GM10248 (cell line): ENCODE data around the gene IGSF22.

Experiments
- CTCF ChIA-PET: fragments of 300-600 bp; sonication (Branson Sonifier 250); formaldehyde crosslinking; extraction: SDS; loops from one replicate; lab custom pipeline; 2021; ENCODE audit warnings: antibody characterized with exemption; lab: Yijun Ruan, JAX
- POLR2A ChIA-PET: fragments of 350-650 bp; sonication (Branson Sonifier 250); formaldehyde crosslinking; extraction: SDS; loops from one replicate; lab custom pipeline; 2020; ENCODE audit warnings: antibody characterized with exemption; lab: Yijun Ruan, JAX
- DNase-seq: peaks from one replicate; pipeline ENCODE4 v3.0.0; 2012; ENCODE audit errors: extremely low spot score
- CTCF ChIP-seq: IDR thresholded peaks from 2 replicates; pipeline ENCODE4 v1.5.1; 2012; ENCODE audit warnings: mild to moderate bottlenecking, low read depth; ENCODE audit errors: extremely low read depth, missing control alignments, control extremely low read depth

Gene IGSF22

GRCh38 chr11:18770479-18771125 lies 44.6 kb upstream of the IGSF22 start:
- TF ChIP-seq CTCF: no peak
- CTCF ChIA-PET: interaction anchor here (0.7 to 28.1 kb wide), 5 partner anchors 9 to 655 kb away, joined by 3 to 361 read pairs (median 3); partner anchors contain the start of gene IGSF22
- POLR2A ChIA-PET: no interaction called here
- peak; percentile 28 for DNase-seq

DNA sequence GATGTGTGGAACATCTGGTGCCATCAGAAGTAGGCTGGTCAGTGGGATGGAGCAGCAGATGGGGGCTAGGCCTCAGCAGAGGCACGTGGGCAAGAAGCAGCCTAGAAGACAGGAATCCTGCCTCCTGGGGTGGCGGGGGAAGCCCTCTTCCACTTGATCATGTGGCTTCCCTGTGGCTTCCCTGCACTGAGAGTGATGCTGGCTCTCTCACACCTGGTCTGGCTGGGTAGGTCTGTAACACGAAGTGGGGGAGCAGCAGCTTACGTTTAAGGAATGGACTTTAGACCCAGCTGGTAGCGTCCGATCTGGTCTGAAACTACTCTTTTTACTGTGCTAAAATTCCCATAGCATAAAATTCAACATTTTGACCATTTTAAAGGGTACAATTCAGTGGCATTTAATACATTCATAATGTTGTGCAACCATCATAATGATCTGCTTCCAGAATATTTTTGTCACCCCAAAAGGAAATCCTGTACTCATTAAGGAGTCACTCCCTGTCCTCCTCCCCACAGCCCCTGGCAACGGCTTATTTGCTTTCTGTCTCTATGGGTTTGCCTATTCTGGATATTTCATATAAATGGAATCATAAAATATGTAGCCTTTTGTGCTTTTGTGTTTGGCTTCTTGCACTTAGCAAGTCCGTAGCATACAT lies 43.9 kb upstream of the IGSF22 start:
- ChIA-PET CTCF (interaction anchor here (0.9 to 28.1 kb wide), 5 partner anchors 10 to 664 kb away, joined by 4 to 361 read pairs (median 8); partner anchors contain the start of genes IGSF22 and SAAL1), POLR2A (no interaction called here)
- peak; percentile 71 for DNase-seq
- no peak for TF ChIP-seq CTCF

GRCh38 chr11:18768978-18769377 lies 43.0 kb upstream of the IGSF22 start:
- DNase-seq: no peak
- TF ChIP-seq CTCF: no peak
- CTCF ChIA-PET: interaction anchor here (0.9 to 28.1 kb wide), 9 partner anchors 8 to 663 kb away, joined by 3 to 361 read pairs (median 6); partner anchors contain the start of genes IGSF22 and SAAL1
- POLR2A ChIA-PET: no interaction called here

DNA sequence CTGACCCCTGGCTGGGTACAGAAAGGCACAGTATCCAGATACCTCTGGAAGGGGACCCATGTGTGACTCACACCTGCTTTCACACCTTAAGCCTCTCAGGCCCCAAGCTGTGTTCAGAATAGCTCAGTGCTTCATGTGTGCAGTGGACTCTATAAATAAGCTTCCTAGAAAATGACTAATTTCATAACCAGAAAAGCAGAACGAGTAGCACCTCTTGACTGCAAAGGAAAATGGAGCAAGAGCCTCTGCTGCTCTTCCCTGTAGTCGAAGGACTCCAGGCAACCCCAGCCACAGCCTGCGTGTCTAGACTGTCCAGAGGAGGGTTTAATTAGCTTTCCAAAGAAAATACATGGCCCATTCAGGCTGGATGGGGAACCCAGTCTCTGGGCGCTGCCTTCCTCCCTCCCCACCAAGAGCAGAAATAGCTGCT lies 42.5 kb upstream of the IGSF22 start:
- POLR2A ChIA-PET: no interaction called here
- peak; percentile 69 for DNase-seq
- CTCF ChIA-PET: interaction anchor here (0.9 to 28.1 kb wide), 11 partner anchors 8 to 662 kb away, joined by 3 to 361 read pairs (median 5); partner anchors contain the start of genes IGSF22 and SAAL1
- no peak for TF ChIP-seq CTCF

DNA sequence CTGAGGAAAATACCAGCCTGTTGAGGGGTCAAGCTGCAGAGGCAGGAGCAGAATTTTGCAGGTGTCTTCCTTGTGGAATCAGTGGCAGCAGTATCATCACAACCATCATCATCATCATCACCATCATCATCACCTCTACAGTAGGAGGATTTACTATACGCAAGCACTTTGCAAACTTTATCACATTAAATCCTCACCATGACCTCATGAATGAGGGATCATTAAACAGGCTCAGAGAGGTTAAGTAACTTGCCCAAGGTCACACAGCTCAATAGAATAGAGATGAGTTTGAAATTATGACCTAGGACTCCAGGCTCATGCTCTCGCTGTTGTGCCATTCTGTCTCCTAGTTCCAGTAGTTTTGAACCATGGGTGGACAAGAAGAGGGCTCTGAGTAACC lies 40.0 kb upstream of the IGSF22 start:
- CTCF ChIA-PET: interaction anchor here (1.1 to 28.1 kb wide), 12 partner anchors 9 to 660 kb away, joined by 3 to 361 read pairs (median 6); partner anchors contain the start of genes IGSF22 and SAAL1
- TF ChIP-seq CTCF: no peak
- no peak for DNase-seq
- POLR2A ChIA-PET: no interaction called here

DNA sequence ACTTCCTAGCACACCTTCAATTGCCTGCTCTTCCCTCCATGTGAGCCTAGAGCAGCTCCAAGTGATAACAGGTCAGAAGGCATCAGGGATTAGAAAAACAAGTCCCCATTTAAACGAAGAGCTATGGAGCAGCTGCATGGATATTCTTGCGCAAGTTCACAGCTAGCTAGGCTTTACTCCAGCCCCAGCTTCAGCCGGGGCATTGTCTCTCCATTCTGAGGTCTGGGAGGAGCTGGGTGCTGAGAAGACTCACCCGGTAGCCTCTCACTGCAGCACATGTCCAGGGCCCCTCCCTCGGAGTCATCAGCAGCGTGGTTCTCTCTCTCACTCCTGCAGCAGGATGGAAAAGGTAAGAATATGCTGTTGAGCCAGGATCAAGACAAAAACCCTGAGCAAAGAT lies 39.6 kb upstream of the IGSF22 start:
- POLR2A ChIA-PET: no interaction called here
- CTCF ChIA-PET: interaction anchor here (1.1 to 28.1 kb wide), 12 partner anchors 8 to 775 kb away, joined by 3 to 361 read pairs (median 6); partner anchors contain the start of gene IGSF22
- TF ChIP-seq CTCF: no peak
- no peak for DNase-seq
